ENCODE data around the gene CPEB2.

GRCh38 chr4:15043922-15044321 lies 41.6 kb downstream of the CPEB2 start:
- TF ChIP-seq USF2 (CRISPR knock-in tag; IDR thresholded peaks at IDR 0.05) (no peak), ATF6 (CRISPR knock-in tag; IDR thresholded peaks at IDR 0.05) (no peak), CTCF (IDR thresholded peaks at IDR 0.05) (no peak), E2F4 (CRISPR knock-in tag; IDR thresholded peaks at IDR 0.05; ENCODE audit: borderline replicate concordance, low read depth) (no peak), ZNF121 (CRISPR knock-in tag; IDR thresholded peaks at IDR 0.05) (no peak), NR2C2 (CRISPR knock-in tag; IDR thresholded peaks at IDR 0.05) (no peak), FOXP1 (CRISPR knock-in tag; IDR thresholded peaks at IDR 0.05; ENCODE audit: borderline replicate concordance) (no peak), SP1 (CRISPR knock-in tag; conservative IDR thresholded peaks at IDR 0.05) (no peak), ATF2 (CRISPR knock-in tag; IDR thresholded peaks at IDR 0.05; ENCODE audit: borderline replicate concordance, low read depth) (no peak), CBFB (CRISPR knock-in tag; IDR thresholded peaks at IDR 0.05; ENCODE audit: low read depth) (no peak)
- TF ChIP-seq, protein P1, sequence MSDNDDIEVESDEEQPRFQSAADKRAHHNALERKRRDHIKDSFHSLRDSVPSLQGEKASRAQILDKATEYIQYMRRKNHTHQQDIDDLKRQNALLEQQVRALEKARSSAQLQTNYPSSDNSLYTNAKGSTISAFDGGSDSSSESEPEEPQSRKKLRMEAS (CRISPR knock-in tag; IDR thresholded peaks at IDR 0.05): no peak
